ENCODE data around the gene ZFY.

- TF ChIP-seq GABPA (IDR thresholded peaks at IDR 0.05; ENCODE audit: low read depth) (no peak), CTCF (IDR thresholded peaks at IDR 0.05) (no peak), EP300 (IDR thresholded peaks at IDR 0.05; ENCODE audit: borderline replicate concordance in 1 of 2, low read depth in 1 of 2, low read length in 1 of 2) (no peak), TAF1 (IDR thresholded peaks at IDR 0.05; ENCODE audit: borderline replicate concordance, low read depth, low read length) (no peak), RAD21 (IDR thresholded peaks at IDR 0.05; ENCODE audit: low read length) (no peak), NFIC (IDR thresholded peaks at IDR 0.05; ENCODE audit: borderline replicate concordance) (no peak), ELF1 (IDR thresholded peaks at IDR 0.05) (no peak), GATA2 (CRISPR knock-in tag; IDR thresholded peaks at IDR 0.05) (no peak), MAX (IDR thresholded peaks at IDR 0.05; ENCODE audit: low read depth) (no peak)
These were observed 47.2 kb upstream of the ZFY start for GRCh38 chrY:2887955-2888354.

Data from SK-N-SH (cell line).